ENCODE data around the gene S100A2.
A peak's percentile ranks its signal among the peaks of the same experiment; 100 is the strongest.
"Not testable (repeated sequence)": the region's sequence is repeated elsewhere in the genome, so short reads cannot be mapped to it uniquely, and the experiment has no call there.

S100A2 gene

DNA sequence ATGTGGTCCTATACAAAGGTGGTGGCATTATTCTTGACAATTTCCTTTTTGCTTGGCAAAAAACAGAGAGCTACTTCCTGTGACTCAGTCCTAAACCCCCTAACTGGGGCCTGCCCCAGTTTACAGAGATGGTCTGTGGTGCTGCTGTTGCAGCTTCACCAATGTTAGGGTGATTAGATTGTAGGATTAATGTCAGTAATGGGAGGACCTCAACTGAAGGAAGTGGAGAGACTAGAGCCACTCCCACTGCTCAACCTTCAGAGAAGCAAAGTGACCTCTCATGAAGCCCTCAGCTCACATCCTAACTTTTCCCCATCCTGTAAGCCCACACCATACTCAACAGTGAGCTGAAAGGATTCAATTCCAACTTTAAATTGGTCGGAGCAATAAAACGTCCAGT is 33.5 kb downstream of the S100A2 start:
- Mint-ChIP-seq H3K27me3 (no peaks in the 10 kb centered on the region), H3K36me3 (peaks cover 7 to 16% of the 10 kb centered on the region in 2 donors), H3K9me3 (no peaks in the 10 kb centered on the region), H3K4me3 (no peak overlapping the region), H3K4me1 (peaks cover 36 to 48% of the 10 kb centered on the region in 2 donors), H3K27ac (peak overlapping the region; percentile 9)
- no peak for DNase-seq
- no peak for ATAC-seq (replicated peaks)

DNA sequence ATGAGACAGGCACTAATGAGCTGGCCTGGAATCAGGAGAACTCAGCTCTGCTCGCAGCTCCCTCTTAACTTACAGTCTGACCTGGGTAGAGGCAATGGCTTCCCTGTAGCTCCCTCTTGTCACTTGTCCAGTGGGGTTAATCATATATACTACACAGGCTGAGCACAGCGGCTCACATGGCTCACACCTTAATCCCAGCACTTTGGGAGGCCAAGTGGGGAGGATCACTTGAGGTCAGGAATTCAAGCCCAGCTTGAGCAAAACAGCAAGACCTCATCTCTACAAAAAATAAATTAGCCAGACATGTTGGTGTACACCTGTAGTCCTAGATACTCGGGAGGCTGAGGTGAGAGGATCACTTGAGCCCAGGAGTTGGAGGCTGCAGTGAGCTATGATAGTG is 34.0 kb downstream of the S100A2 start:
- H3K27ac Mint-ChIP-seq = no peak overlapping the region
- H3K36me3 Mint-ChIP-seq = peaks cover 7 to 16% of the 10 kb centered on the region in 2 donors
- no peak for DNase-seq
- no peak for ATAC-seq (replicated peaks)
- H3K4me1 Mint-ChIP-seq = peaks cover 34 to 44% of the 10 kb centered on the region in 2 donors
- no peak overlapping the region for H3K4me3 Mint-ChIP-seq
- H3K27me3 Mint-ChIP-seq = no peaks in the 10 kb centered on the region
- no peaks in the 10 kb centered on the region for H3K9me3 Mint-ChIP-seq

DNA sequence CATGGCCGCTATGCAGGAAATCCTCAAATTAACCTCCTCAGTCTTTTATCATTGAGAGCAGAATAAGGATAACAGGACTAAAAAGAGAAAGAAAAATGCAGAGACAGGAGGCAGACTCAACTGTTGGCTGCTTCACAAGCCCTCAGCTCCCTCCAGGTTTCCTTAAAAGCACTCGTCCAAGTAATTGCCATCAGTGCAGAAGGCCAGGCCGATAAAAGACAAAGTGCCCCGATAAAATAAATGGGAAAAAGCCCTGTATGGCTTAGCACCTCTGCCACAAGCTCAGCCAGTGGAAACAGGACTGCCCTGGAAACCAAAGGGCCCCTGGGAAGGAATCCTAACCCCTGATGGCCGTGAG is 38.0 kb downstream of the S100A2 start:
- no peak for DNase-seq
- no peak for ATAC-seq (replicated peaks)
- H3K4me3 Mint-ChIP-seq = no peak overlapping the region
- no peaks in the 10 kb centered on the region for H3K27me3 Mint-ChIP-seq
- no peaks in the 10 kb centered on the region for H3K9me3 Mint-ChIP-seq
- H3K4me1 Mint-ChIP-seq = peaks cover 4 to 6% of the 10 kb centered on the region in 2 donors
- H3K36me3 Mint-ChIP-seq = no peaks in the 10 kb centered on the region
- H3K27ac Mint-ChIP-seq = no peak overlapping the region

DNA sequence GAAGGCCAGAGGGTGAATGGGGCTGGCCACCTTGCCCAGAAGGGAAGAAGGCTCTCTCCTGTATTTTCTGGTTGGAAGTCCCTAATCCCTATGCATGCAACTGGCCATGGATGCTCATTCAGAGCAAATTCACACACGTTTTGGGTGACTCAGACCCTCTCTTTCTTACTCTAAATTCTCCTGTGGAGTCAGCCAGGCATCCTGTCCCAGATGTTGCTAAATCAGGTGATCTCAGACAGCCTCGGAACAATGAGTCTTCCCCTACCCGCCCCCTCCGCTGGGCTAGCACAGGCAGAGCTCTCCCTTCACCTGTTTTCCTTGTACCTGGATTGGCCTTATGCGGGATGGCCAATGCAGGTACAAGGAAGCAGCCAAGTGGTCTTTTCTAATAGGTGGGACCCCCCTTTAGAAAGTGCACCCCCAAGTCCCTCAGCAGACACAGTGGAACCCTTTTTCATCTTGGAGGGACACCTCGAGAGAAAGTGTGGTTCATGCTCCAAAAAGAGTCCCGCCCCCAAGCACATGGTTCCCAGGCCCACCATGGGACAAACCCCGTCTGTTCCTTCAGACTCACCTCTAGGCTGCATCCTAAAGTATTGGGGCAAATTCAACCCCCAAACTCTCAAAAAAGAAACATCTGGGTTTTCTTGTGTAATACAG is 38.5 kb downstream of the S100A2 start:
- peaks cover 0 to 1% of the 10 kb centered on the region in 2 donors for H3K4me1 Mint-ChIP-seq
- no peaks in the 10 kb centered on the region for H3K27me3 Mint-ChIP-seq
- no peak overlapping the region for H3K27ac Mint-ChIP-seq
- no peak for ATAC-seq (replicated peaks)
- H3K4me3 Mint-ChIP-seq = no peak overlapping the region
- DNase-seq = no peak
- no peaks in the 10 kb centered on the region for H3K36me3 Mint-ChIP-seq
- H3K9me3 Mint-ChIP-seq = no peaks in the 10 kb centered on the region

DNA sequence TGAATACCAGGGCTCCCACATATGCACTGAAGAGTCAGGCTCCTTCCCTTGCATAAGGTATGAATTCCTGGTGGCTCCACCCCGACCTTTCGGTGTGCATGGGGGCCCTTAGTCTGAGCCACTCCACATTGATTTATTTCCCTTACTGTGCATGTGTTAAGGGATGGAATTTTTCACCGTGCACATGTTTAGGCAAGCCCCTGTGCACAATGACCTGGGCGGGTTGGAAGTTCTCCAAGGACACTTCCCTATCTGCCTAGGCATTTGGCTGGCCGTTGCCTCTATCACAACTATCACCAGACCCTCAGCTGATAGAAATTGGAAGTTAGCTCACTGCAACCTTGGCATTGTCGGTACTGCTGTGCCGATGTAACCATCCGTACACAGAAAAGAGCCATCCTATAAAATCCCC is 39.5 kb downstream of the S100A2 start:
- no peaks in the 10 kb centered on the region for H3K4me1 Mint-ChIP-seq
- no peaks in the 10 kb centered on the region for H3K36me3 Mint-ChIP-seq
- H3K9me3 Mint-ChIP-seq = no peaks in the 10 kb centered on the region
- ATAC-seq (replicated peaks) = no peak
- no peak overlapping the region for H3K4me3 Mint-ChIP-seq
- H3K27me3 Mint-ChIP-seq = no peaks in the 10 kb centered on the region
- no peak for DNase-seq
- no peak overlapping the region for H3K27ac Mint-ChIP-seq

DNA sequence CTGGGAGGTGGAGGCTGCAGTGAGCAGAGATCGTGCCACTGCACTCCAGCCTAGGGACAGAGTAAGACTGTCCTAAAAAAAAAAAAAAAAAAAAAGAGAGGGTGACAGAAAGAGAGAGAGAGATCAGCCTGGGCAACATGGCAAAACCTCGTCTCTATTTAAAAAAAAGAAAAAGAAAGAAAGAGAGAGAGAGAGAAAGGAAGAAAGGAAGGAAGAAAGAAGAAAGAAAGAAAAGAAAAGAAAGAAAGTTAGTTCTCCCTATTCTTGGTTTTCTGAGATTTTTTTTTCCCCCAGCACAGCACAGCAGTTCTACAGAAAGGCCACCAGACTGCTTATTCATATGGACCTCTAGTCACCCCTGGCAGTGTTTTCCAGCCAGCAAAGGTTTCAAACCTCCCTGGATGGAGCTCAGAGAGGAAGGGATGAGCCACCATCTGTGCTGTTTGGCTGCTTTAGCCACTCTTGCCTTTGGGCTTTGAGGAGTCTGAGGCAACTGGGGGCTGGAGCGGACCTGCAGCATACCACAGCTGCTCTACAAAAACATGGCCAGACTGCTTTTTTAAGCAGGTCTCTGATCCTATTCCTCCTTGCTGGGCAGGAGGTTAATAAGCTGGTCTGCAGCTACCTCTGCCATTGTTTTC is 40.4 kb downstream of the S100A2 start:
- ATAC-seq (replicated peaks) (no peak), DNase-seq (no peak)
- no peaks in the 10 kb centered on the region for H3K4me1 Mint-ChIP-seq
- H3K9me3 Mint-ChIP-seq = no peaks in the 10 kb centered on the region
- no peak overlapping the region for H3K27ac Mint-ChIP-seq
- no peaks in the 10 kb centered on the region for H3K27me3 Mint-ChIP-seq
- no peaks in the 10 kb centered on the region for H3K36me3 Mint-ChIP-seq
- H3K4me3 Mint-ChIP-seq = no peak overlapping the region

DNA sequence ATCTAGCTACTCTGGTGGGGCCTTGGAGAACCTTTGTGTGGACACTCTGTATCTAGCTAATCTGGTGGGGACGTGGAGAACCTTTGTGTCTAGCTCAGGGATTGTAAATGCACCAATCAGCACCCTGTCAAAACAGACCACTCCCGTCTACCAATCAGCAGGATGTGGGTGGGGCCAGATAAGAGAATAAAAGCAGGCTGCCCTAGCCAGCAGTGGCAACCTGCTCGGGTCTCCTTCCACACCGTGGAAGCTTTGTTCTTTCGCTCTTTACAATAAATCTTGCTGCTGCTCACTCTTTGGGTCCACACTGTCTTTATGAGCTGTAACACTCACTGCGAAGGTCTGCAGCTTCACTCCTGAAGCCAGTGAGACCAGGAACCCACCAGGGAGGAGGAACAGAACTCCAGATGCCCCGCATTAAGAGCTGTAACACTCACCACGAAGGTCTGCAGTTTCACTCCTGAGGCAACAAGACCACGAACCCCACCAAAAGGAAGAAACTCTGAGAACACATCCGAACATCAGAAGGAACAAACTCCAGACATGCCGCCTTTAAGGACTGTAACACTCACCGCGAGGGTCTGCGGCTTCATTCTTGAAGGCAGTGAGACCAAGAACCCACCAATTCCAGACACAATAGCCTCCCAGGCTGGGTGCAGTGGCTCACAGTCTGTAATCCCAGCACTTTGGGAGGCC is 43.1 kb downstream of the S100A2 start:
- DNase-seq; H3K27me3 Mint-ChIP-seq; H3K4me1 Mint-ChIP-seq; H3K36me3 Mint-ChIP-seq; H3K4me3 Mint-ChIP-seq; H3K9me3 Mint-ChIP-seq; H3K27ac Mint-ChIP-seq; ATAC-seq (replicated peaks): not testable (repeated sequence)

DNA sequence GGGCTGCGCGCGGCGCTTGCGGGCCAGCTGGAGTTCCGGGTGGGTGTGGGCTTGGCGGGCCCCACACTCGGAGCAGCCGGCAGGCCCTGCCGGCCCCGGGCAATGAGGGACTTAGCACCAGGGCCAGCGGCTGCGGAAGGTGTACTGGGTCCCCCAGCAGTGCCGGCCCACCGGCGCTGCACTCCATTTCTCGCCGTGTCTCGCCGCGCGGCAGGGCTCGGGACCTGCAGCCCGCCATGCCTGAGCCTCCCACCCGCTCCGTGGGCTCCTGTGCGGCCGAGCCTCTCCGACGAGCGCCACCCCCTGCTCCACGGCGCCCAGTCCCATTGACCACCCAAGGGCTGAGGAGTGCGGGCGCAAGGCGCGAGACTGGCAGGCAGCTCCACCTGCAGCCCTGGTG is 43.8 kb downstream of the S100A2 start:
- not testable (repeated sequence) for H3K36me3 Mint-ChIP-seq; H3K9me3 Mint-ChIP-seq; H3K27ac Mint-ChIP-seq; ATAC-seq (replicated peaks); H3K4me1 Mint-ChIP-seq; H3K4me3 Mint-ChIP-seq; DNase-seq; H3K27me3 Mint-ChIP-seq

DNA sequence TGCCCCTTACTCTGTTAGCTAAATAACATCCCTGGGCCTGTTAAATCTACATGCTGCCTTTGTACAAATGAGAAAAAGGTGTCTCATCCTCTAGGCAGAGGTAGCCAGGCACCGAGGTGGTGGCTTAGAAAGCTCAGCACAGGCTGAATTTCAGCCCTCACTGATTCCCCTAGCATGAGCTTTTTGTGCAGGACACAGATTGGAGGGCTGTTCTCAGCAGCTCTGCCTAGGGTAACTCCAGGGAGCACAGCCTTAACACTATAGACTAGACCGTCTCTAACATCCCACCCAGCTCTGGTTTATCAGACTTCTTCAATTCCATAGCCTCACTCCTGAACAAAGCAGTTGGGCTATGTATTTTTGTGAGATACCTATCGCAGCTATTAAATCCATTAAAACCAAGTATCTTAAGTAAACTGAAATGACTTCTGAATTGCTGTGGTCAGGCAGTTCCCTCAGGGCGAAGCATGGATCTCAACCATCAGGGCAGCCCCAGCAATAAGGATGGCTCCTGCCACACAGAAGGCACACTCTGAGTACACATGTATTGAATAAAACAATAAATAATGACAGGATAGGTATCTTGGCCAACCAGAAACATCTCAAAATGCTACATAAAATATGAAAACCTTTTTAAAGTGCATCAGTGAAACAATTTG is 44.7 kb downstream of the S100A2 start:
- ATAC-seq (replicated peaks) (no peak), DNase-seq (no peak)
- Mint-ChIP-seq H3K27ac (no peak overlapping the region), H3K36me3 (no peaks in the 10 kb centered on the region), H3K4me3 (no peak overlapping the region), H3K4me1 (peaks cover 3 to 8% of the 10 kb centered on the region in 2 donors), H3K27me3 (no peaks in the 10 kb centered on the region), H3K9me3 (no peaks in the 10 kb centered on the region)

DNA sequence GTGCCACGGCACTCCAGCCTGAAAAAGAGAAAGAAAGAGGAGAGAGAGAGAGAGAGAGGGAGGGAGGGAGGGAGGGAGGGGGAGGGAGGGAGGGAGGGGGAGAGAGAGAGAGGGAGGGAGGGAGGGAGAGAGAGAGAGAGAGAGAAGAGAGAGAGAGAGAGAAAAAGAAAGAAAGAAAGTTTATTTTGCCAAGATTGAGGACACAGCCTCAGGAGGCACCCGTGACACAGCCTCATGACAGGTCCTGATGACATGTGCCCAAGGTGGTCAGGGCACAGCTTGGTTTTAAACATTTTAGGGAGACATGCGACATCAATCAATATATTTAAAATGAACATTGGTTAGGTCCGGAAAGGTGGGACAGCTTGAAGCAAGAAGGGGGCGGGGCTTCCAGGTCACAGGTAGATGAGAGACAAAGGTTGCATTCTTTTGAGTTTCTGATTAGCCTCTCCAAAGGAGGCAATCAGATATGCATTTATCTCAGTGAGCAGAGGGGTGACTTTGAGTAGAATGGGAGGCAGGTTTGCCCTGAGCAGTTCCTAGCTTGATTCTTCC is 45.4 kb downstream of the S100A2 start:
- not testable (repeated sequence) for H3K9me3 Mint-ChIP-seq; H3K4me3 Mint-ChIP-seq; H3K4me1 Mint-ChIP-seq; DNase-seq; ATAC-seq (replicated peaks); H3K27me3 Mint-ChIP-seq; H3K27ac Mint-ChIP-seq; H3K36me3 Mint-ChIP-seq

DNA sequence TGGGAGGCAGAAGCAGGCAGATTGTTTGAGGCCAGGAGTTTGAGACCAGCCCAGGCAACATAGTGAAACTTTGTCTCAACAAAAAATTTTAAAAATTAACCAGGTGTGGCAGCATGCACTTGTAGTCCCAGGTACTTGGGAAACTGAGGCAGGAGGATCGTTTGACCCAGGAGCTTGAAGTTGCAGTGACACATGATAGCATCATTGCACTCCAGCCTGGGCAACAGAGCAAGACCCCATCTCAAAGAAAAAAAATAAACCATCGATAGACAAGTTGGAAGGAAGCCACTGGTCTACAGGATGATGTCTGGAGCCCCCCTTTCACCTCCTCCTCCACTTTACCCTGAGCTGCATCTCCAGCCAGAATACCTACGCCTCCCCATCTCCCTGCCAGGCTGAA is 46.4 kb downstream of the S100A2 start:
- DNase-seq = no peak
- Mint-ChIP-seq H3K27me3 (no peaks in the 10 kb centered on the region), H3K36me3 (no peaks in the 10 kb centered on the region), H3K4me1 (peaks cover 3 to 8% of the 10 kb centered on the region in 2 donors), H3K4me3 (no peak overlapping the region), H3K27ac (no peak overlapping the region), H3K9me3 (no peaks in the 10 kb centered on the region)
- ATAC-seq (replicated peaks) = no peak

DNA sequence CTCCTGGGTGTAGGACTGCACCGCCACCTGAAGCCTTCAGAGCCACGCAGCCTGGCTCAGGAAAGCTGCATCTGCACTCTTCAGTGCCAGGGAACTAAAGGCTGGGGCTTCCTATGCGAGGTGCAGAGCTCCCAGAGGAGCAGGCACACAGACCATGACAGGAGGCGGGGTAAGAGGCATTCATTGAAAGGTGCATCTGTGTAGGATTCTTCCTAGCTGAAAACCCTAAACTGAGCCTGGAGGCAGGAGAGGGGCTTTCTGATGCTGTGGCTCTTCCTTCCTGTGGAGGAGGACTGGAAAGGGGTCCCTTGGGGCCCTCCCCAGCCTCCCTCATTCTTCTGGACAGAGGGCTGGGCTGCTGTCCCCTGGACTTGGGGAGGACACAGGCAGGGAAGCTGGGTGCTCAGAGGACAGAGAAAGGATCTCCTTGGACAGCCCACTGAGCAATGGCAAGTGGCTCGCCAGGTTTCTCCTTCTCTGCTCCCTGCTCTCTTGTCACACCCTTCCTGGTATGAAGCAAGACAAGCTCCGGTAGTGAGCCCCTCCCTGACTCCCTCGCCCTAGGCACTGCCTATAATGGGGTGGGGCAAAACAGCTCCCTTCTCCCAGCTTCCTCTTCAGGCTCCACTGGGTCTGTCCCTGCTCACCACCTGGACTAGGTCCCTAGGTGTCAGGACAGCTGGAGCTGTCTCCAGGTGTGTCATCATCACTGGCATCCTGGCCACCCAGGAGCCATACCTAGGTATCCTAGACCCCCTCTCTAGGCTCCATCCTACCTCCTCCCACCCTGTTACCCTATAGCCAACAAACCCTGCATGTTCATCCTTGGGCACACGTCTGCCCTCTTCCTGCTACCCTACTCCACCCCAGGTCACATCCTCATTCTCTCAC is 49.9 kb downstream of the S100A2 start:
- DNase-seq (no peak), ATAC-seq (replicated peaks) (no peak)
- Mint-ChIP-seq H3K36me3 (no peaks in the 10 kb centered on the region), H3K4me3 (no peak overlapping the region), H3K27ac (no peak overlapping the region), H3K27me3 (peaks cover 0 to 5% of the 10 kb centered on the region in 2 donors), H3K9me3 (no peaks in the 10 kb centered on the region), H3K4me1 (peaks cover 6 to 13% of the 10 kb centered on the region in 2 donors)

DNA sequence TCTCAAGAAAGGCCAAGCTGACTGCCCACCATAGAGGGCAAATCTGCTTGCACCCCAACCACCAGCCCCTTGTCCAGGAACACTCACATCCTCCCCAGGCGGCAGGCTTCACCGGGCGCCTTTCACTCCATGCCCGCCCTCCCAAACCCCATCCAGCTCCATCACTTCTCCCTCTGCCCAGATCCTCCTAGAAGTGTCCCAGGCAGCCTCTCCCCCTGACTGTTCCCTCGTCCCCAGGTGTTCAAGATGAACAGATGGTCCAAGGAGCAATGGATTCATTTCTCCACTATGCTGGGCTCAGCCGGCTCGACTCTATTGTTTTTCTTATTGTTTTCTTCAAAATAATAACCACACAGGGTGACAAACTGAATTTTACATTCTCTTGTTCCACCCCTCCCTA is 52.0 kb downstream of the S100A2 start:
- Mint-ChIP-seq H3K27ac (no peak overlapping the region), H3K9me3 (no peaks in the 10 kb centered on the region), H3K27me3 (peaks cover 0 to 5% of the 10 kb centered on the region in 2 donors), H3K4me1 (peaks cover 8 to 14% of the 10 kb centered on the region in 2 donors), H3K36me3 (no peaks in the 10 kb centered on the region), H3K4me3 (no peak overlapping the region)
- ATAC-seq (replicated peaks) (no peak), DNase-seq (no peak)

DNA sequence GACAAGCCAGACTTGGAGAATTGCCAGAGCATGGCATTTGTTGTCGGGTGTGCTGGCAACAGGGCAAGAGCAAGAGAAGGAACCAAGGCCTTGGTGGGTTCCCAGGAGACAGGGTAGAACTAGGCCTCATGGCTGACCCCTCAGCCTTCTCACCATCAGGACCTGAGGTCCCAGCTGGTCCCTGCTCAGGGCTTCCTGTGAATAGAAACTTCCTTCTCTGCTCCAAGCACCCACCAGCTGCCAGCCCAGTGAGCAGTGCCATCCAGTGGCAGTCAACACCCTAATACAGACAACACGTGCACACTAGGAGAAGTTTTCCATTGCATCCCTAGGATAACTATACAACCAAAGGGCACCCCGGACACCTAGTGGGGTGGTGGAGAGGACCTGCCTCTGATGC is 52.6 kb downstream of the S100A2 start:
- H3K9me3 Mint-ChIP-seq = no peaks in the 10 kb centered on the region
- no peak for ATAC-seq (replicated peaks)
- H3K27me3 Mint-ChIP-seq = peaks cover 0 to 5% of the 10 kb centered on the region in 2 donors
- no peaks in the 10 kb centered on the region for H3K36me3 Mint-ChIP-seq
- H3K4me1 Mint-ChIP-seq = peaks cover 5 to 7% of the 10 kb centered on the region in 2 donors
- H3K4me3 Mint-ChIP-seq = no peak overlapping the region
- no peak overlapping the region for H3K27ac Mint-ChIP-seq
- no peak for DNase-seq

Measured in stimulated activated naive B cell treated with anti-CD40 and anti-IgM and Interleukin-4, amounts not matched to agents 10 μg/mL and 1 μg/mL and 100 μg/mL, for 72 hours (primary cell).